HT-29 (cell line): ENCODE measurements around the gene IFFO2. TPM values are rescaled to one million over a fixed set of nuclear protein-coding genes. Genes with fewer than 3 reads are reported as not detected.
"Not testable (repeated sequence)": the region's sequence is repeated elsewhere in the genome, so short reads cannot be mapped to it uniquely, and the experiment has no call there.

Source experiments
- DNase-seq: peaks from one replicate; pipeline ENCODE4 v3.0.0-alpha.2; 2015; ENCODE audit warnings: low spot score
- total RNA-seq: library from RNA; depleted of rRNA; stranded (reverse); fragments of >200 nt; shearing (Covaris generic); gene quantifications from 2 replicates; pipeline ENCODE4 v1.2.3, GENCODE V29; 2014

IFFO2 gene
- total RNA-seq, 1 experiment from 2014 or later: 101 TPM

- no peak for DNase-seq
These were observed 80.7 kb downstream of the IFFO2 start for GRCh38 chr1:18875796-18876128.

- peak; percentile 90 for DNase-seq
These were observed 81.2 kb downstream of the IFFO2 start for GRCh38 chr1:18875107-18875795.

GRCh38 chr1:18874600-18874999 lies 81.9 kb downstream of the IFFO2 start:
- no peak for DNase-seq

GRCh38 chr1:18874036-18874435 lies 82.4 kb downstream of the IFFO2 start:
- no peak for DNase-seq

GRCh38 chr1:18872071-18872611 lies 84.3 kb downstream of the IFFO2 start:
- no peak for DNase-seq

GRCh38 chr1:18871401-18872070 lies 84.9 kb downstream of the IFFO2 start:
- no peak for DNase-seq

- DNase-seq: no peak
These were observed 85.5 kb downstream of the IFFO2 start for GRCh38 chr1:18870957-18871356.

DNA sequence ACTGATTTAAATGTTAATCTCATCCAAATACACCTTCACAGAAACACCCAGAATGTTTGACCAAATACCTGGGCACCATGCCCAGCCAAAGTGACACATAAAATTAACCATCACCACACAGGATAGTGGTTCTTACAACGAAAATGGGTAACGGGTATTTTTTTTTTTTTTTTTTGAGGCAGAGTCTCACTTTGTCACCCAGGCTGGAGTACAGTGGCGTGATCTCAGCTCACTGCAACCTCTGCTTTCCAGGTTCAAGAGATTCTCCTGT lies 85.9 kb downstream of the IFFO2 start:
- DNase-seq: not testable (repeated sequence)

DNA sequence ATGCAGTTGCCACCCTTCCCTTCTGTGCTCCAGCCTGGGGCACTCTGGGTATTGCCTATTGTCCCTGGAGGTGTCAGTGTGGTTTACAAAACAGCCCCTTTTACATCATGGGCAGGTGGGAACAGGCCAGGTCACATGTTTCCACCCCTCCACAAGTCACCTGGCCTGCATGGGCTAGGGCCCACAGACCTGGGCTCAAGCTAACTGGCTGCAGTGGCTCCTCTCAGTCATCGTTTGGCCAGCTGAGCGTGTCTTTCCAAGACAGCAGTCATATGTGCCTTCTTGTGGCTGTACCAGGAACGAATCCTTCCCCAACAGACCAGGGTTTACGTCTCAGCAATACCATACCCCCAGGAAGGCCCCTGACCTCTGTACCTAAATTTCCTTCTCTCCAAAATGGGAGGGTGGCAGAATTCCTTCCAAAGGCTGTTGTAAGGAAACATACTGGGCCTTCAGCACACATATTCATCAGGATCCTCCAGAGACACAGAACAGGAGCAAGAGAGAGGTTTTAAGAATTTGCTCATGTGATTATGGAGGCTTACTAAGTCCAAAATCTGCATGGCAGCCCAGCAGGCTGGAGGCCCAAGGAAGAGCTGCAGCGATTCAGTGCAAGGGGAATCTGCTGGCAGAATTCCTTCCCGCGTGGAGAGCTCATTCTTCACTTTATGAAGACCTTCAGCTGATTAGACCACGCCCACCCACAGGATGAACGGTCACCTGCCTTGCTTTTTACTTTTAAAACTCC lies 86.5 kb downstream of the IFFO2 start:
- DNase-seq: no peak

DNA sequence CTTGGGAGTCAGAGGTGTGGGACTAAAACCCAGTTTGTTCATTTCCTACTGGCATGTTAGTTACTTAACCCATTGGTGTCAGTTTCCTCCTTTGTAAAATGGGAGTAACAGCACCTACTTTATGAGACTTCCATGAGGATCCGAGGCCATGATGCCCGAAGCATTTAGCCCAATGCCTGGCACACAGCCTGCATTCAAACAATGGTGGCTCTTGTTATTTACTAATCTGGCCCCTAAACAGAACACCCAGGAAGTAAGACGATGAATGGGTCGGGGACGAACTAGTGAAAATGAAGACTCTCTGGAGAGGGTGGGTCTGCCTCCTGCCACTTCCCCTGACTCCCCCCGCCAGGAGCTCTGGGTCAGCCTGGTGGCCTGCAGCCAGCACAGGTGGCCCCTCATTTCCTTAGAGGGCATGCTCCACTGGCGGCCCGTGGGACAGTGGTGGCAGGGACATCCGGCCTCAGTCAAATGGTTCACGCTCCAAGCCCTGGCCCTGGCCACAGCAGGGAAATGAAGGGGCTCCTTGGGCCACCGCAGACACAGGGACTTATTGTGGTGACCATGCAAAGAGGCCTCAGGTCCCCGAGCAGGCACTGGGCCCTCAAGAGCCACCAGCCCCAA lies 87.6 kb downstream of the IFFO2 start:
- no peak for DNase-seq

DNA sequence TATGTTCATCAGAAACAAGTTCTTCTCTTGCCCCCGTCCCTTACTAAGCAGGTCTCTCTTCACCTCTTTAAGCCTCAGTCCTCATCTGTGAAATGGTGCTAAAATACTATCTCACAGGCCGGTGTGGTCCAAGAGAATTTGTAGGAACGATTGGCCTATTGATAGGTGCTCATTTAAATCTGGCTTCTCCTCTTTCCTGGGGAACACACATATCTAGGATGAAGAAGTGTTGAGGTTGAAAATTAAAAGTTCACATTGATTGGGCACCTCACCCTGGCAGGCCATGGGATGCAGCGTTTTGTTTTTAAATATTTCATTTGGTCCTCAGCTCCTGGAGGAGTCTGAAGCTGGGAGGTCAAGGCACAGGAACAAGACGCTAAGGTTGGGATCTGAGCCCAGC lies 88.1 kb downstream of the IFFO2 start:
- no peak for DNase-seq

DNA sequence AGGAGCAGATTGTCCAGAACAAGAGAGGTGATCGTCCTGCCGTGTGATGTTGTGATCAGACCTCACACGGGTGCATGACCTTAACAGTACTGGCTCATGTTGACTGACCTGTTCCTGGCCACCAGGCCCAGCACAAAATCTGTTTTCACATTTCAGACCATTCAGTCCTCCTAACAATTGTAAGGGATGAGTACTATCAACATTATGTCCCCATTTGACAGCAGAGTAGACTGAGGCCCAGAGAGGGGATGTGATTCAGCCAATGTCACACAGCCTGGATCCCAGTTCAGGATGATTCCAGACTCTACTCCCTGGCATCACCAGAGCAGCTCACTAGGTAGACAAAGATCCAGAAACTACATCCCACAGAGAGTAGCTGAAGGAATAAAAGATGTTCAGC lies 89.6 kb downstream of the IFFO2 start:
- no peak for DNase-seq

GRCh38 chr1:18866314-18866713 lies 90.2 kb downstream of the IFFO2 start:
- DNase-seq: no peak

- DNase-seq: no peak
These were observed 91.3 kb downstream of the IFFO2 start for GRCh38 chr1:18865176-18865575.

DNA sequence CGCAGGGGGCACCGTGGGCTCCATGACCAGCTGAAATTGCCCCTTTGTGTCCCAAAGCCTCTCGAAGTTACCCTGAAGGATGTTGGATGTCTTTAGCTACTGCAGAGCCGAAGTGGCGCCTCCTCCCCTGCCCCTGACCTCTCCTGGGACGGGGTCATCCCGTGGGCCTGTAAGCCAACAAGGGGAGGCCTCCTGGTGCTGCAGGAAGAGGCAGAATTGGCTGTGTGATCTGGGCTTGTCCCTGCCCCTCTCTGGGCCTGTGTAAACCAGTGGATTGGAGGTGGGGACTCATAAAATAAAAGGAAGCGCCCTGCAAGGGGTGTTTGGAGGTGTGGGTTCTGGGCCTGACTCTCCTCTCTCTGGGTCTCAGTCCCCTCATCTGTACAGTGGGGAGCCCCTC lies 94.9 kb downstream of the IFFO2 start:
- no peak for DNase-seq

- no peak for DNase-seq
These were observed 95.4 kb downstream of the IFFO2 start for GRCh38 chr1:18861082-18861481.

- DNase-seq: no peak
These were observed 96.9 kb downstream of the IFFO2 start, which contains the start of gene TAS1R2 for GRCh38 chr1:18859560-18859959. Gene TAS1R2 (minus strand): TSS chr1:18859660. CDS start chr1:18859660, 0 bp downstream.

DNA sequence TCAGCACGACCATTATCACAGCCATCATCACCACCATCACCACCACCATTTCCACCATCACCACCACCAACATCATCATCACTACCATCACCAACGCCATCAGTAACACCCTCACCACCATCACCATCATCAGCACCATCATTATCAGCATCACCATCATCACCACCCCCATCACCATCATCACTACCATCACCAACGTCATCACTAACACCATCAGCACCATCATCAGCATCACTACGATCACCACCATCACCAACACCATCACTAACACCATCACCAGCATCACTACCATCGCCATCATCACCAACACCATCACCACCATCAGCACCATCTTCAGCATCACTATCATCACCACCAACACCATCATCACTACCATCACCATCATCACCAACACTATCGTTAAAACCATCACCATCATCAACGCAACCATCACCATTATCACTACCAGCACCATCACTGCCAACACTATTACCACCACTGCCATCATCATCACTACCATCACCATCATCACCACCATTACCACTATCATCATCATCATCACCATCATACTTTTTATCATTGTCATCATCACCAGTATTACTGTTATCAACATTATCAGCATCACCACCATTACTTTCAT lies 98.3 kb downstream of the IFFO2 start:
- no peak for DNase-seq

DNA sequence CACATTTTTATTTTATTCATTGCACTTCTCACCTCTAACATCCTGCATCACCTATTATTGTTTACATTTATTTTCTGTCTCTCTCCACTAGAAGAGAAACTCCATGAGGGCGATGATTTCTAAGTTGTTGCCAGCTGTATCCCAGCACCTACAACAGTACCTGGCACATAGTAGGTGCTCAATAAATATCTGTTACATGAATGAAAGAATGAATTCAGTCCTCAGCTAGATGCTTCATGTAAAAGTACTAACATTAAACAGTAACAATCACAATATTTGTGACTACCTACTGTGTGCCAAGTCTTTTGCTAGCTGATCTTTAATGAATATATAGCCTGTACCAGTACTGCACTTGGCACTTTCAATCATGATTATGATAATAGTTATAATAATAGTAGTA lies 100.0 kb downstream of the IFFO2 start:
- DNase-seq: no peak

- no peak for DNase-seq
These were observed 100.9 kb downstream of the IFFO2 start for GRCh38 chr1:18855573-18855972.

- DNase-seq: no peak
These were observed 102.0 kb downstream of the IFFO2 start for GRCh38 chr1:18854331-18855025.
